HL-60/S4 treated with retinoic acid at 250 ng/mL for 4 days and 3 days (cell line): ENCODE measurements around the gene GABARAP.

ENCODE experiments used
- in situ Hi-C: fragments of 300-500 bp; cut with MboI; formaldehyde crosslinking; loops from 2 replicates; pipeline ENCODE4 v1.7.0; 2022; ENCODE audit warnings: low sequenced_read_pairs

The GABARAP gene

GRCh38 chr17:7241090-7241733, 1.0 kb downstream of the GABARAP start:
- in situ Hi-C loops, result no loop called here

DNA sequence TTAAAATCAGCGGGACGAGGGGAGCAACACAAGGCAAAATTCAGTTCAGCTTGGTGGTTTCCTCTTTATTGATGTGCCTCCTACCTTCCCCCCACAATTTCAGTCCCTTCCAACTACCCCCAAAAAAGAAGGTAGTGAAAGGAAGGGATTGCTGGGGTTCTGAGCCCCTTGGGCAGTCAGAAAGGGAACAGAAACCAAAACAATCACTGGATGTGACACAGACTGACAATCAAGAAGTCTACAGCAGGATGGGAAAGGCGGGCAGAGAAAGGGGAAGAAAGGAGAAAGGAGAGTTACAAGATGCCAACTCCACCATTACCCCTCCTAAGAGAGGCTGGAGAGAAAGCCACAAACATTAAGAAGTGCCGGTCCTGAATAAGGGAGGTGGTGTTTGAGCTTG, 1.9 kb downstream of the GABARAP start:
- in situ Hi-C loops, result no loop called here

DNA sequence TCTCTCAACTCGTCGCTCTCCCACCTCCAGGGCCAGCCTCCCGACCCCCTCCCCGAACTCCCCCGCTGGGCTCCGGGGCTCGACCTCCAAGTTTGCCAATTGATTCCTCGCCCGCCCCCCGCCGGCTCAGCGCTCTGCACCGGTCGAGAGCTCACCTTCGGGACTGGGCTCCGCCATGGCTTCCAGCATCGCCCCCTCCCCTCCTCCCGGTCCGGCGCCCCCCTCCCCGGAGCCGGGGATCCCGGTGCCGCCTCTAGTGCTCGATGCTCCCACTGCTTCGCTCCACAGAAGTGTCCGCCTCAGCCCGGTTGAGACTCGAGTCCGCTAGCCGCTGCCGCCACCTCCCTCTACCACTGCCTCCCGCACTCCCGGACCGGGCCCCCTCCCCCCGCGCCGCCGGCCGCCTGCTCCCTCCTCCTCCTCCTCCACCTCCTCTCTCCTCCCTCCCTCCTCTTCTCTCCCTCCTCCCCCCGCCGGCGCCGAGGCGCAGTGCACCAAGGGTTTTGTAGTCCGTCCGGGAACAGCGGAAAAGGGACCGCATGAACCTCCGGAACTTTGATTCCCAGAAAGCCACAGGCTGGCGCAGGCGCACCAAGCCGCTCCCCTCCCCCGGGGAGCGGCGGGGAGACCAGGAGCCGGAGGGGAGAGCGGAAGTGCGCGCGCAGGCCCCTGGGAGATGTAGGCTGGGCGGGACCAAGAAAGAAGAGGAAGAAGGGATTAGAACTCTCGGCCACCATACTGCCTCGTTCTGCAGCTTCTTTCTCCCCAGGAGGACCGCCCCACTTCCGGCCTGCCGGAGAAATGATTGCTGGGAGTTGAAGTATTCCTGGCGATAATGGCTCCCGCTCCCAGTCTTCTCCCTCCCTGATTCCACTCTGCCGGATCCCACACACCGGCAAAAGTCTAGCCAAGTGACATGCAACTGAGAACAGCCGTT, 2.9 kb downstream of the GABARAP start, which contains the start of gene PHF23:
TSS of gene PHF23 (minus strand) at position 367 of the 937 bp plus-strand sequence. CDS start at position 189, 178 bp downstream.
- in situ Hi-C loops, result no loop called here

DNA sequence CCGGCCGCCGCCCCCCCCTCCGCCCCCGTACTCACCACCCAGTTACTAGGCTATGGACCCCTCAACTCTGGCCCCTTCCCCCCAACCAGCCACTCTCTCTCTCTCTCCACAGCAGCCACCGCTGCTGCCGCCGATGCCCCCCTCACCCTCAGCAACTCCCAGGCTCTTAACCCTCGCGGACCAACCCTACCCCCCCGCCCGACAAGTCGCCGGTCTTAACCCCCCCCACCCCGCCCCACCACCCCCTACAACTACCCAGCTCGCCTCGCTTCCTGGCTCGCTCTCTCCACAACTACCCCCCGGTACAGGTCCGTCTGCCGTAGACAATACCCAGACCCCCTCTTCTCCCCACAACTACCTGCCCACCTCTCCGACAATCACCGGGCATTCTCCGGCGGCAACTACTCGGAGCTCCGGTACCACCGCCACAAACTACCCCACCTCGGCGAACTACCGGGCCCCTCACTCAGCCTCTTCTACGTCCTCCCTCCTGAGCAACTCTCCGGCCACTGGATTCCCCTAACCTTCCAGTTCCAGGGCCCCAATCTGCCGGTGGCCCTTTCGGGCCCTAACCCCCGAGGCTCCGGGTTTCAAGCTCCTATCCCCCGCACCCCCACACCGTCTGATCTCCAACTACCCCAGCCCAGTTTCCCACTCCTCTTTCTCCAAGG, 3.7 kb downstream of the GABARAP start:
- in situ Hi-C loops, result no loop called here

- in situ Hi-C loops, result no loop called here
Observed at GRCh38 chr17:7237761-7238419, 4.4 kb downstream of the GABARAP start.

- in situ Hi-C loops, result no loop called here
Observed at GRCh38 chr17:7237266-7237760, 4.9 kb downstream of the GABARAP start.

GRCh38 chr17:7236808-7237207, 5.4 kb downstream of the GABARAP start:
- in situ Hi-C loops, result no loop called here

GRCh38 chr17:7235693-7236665, 6.3 kb downstream of the GABARAP start:
- in situ Hi-C loops, result no loop called here

GRCh38 chr17:7234083-7234951, 7.9 kb downstream of the GABARAP start, which contains the start of gene DVL2:
Gene DVL2, minus strand, starts transcription at chr17:7234517. Its CDS starts 255 bp downstream, at chr17:7234262.
- in situ Hi-C loops, result no loop called here

GRCh38 chr17:7233701-7234082, 8.6 kb downstream of the GABARAP start:
- in situ Hi-C loops, result no loop called here

DNA sequence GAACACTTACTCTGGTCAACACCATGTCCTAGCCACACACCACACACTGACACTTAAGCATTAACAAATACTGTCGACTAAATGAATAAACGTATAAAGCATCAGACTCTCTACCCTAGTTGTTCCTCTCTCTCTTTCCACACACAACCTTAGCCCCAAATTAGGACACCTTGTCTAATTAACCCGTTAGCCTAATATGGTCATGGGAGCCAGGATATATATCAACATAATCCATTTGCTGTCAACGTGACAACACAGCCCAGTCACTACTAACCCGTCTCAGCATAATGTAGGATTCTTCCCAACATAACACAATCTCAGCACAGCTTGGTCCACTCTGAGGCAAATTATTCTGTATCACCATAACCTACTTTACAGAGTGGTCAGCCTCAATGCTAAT, 10.1 kb downstream of the GABARAP start:
- in situ Hi-C loops, result no loop called here

- in situ Hi-C loops, result no loop called here
Observed at GRCh38 chr17:7229504-7229903, 12.7 kb downstream of the GABARAP start.

- in situ Hi-C loops, result no loop called here
Observed at GRCh38 chr17:7228920-7229319, 13.3 kb downstream of the GABARAP start.

GRCh38 chr17:7226721-7227710, 15.2 kb downstream of the GABARAP start:
- in situ Hi-C loops, result no loop called here

GRCh38 chr17:7225711-7226331, 16.4 kb downstream of the GABARAP start:
- in situ Hi-C loops, result no loop called here

DNA sequence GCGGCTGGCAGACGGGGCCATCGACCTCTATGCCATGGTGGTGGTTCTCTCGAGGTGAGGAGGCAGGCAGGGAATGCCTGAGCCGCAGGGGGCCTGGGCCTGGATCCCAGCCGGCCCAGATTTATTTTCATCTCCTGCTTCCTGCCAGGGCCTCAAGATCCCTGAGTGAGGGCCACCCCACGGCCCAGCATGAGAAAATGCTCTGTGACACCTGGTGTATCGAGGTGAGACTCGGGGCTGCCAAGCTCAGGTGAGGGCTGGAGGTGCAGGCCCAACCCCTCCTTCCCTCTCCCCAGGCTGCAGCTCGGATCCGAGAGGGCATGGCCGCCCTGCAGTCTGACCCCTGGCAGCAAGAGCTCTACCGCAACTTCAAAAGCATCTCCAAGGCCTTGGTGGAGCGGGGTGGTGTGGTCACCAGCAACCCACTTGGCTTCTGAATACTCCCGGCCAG, 17.6 kb downstream of the GABARAP start:
- in situ Hi-C loops, result no loop called here

DNA sequence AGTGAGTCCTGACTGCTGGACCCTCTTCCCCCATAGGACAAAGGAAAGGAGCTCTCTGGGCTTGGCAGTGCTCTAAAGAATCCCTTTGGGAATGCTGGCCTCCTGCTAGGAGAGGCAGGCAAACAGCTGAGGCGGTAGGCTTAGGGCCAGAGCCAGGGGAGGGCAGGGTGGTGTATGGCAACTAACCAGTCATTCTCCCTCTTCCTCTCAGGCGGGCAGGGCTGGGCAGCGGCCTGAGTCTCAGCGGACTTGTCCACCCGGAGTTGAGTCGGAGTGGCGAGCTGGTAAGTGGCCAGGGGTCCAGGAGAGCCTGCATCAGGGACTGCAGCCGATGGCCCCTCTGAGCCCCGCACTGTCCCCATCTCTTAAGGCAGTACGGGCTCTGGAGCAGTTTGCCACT, 18.1 kb downstream of the GABARAP start:
- in situ Hi-C loops, result no loop called here
